Kidney (tissue), 14 donors: Measurements from ENCODE around the gene TTC7B. TPM values are rescaled to one million over a fixed set of nuclear protein-coding genes. Genes with fewer than 3 reads are reported as not detected.

ENCODE experiments used
- DNase-seq, 5 donors: peaks; one replicate each; pipeline ENCODE4 v3.0.0-alpha.2; 2013 to 2020
- FAIRE-seq: peaks from 2 replicates; lab custom pipeline; 2012; peaks lifted over from hg19 to GRCh38; lab: Jason Lieb, UNC
- H3K27ac ChIP-seq, 2 donors: one replicate each; pipeline ENCODE4 v1.7.0; 2013; ENCODE audit warnings: low read depth in 2 of 2, low read length in 2 of 2, inconsistent platforms in 1 of 2
- H3K27me3 ChIP-seq: one replicate; pipeline ENCODE4 v1.7.1; 2013; ENCODE audit warnings: low read length, inconsistent platforms; ENCODE audit not compliant: control insufficient read depth, insufficient read depth
- H3K36me3 ChIP-seq, 3 donors: one replicate each; pipeline versions ENCODE4 v1.7.0 to v1.7.1; 2013; ENCODE audit warnings: low read length in 3 of 3, control low read depth in 1 of 3, inconsistent platforms in 1 of 3; ENCODE audit not compliant: insufficient read depth in 3 of 3, control insufficient read depth in 2 of 3
- H3K4me1 ChIP-seq, 3 donors: one replicate each; pipeline versions ENCODE4 v1.7.0 to v1.7.1; 2013; ENCODE audit warnings: low read length in 3 of 3, inconsistent platforms in 1 of 3, low read depth in 1 of 3; ENCODE audit not compliant: control insufficient read depth in 2 of 3, insufficient read depth in 2 of 3
- H3K4me3 ChIP-seq, 3 donors: one replicate each; pipeline versions ENCODE4 v1.7.0 to v1.8.1; 2013; ENCODE audit warnings: low read length in 3 of 3, control low read depth in 1 of 3, inconsistent platforms in 1 of 3
- H3K9ac ChIP-seq, 3 donors: one replicate each; pipeline versions ENCODE4 v1.7.0 to v1.7.1; 2013; ENCODE audit warnings: low read length in 3 of 3, control low read depth in 1 of 3, inconsistent platforms in 1 of 3
- H3K9me3 ChIP-seq, 3 donors: one replicate each; pipeline versions ENCODE4 v1.7.0 to v1.7.1; 2013; ENCODE audit warnings: low read length in 3 of 3, control low read depth in 1 of 3, inconsistent platforms in 1 of 3; ENCODE audit not compliant: control insufficient read depth in 2 of 3, insufficient read depth in 1 of 3
- intact Hi-C: fragments of 100-400 bp; cut with DNase I; formaldehyde crosslinking; loops from one replicate; pipeline ENCODE4 v1.11.1; 2022
- polyA plus RNA-seq: library from polyadenylated mRNA; stranded (reverse); fragments of 350-450 nt; fragmentation: Illumina TruSeq; extraction: RNeasy Lipid Tissue Mini Kit (QIAGEN cat#74804); gene quantifications from one replicate; pipeline ENCODE4 v1.2.3, GENCODE V29; 2014; ENCODE audit warnings: low read depth, low replicate concordance; ENCODE audit not compliant: insufficient read depth
- total RNA-seq: library from RNA; stranded (reverse); fragmentation: NEBNext Ultra II Directional; extraction: Animal tissue kit (Norgen Biotek cat#: 25700); gene quantifications from one replicate; pipeline ENCODE4 v1.2.1, GENCODE V29; 2021
- TF ChIP-seq, protein P1 (sequence below): IDR thresholded peaks from 3 replicates; pipeline ENCODE4 v1.5.1; 2012; ENCODE audit warnings: mild to moderate bottlenecking, moderate library complexity, borderline replicate concordance; ENCODE audit not compliant: insufficient read depth; ENCODE audit errors: extremely low read depth
- donor health status: control.
- donor health status: control.
- donor health status: control.
- donor health status: control.
- donor health status: control.
- donor health status: DM: yes; HTN: yes; CAD: no.
- donor health status: Normal renal cell carcinoma (clear cell type).

The TTC7B gene
- total and polyA plus RNA-seq, 2 donors from 2014 or later = 23.4 to 48.3 TPM

DNA sequence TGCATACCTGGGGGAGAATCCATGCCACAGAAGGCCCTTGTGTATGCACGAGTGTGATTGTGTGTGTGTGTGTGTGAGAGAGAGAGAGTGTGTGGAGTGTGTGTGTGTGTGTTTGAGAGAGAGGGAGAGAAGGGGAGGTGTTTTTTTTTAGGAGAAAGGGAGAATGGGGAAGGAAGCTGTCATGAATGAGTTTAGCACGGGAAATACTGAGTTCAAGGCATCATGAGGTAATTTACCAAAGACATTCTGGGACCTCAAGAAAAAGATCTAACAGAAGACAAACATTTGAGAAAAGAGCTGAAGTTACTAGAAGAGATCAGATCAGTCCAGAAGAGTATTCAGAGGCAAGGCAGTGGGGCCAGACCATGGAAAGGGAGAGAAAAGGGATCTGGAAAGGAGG is 157.1 kb downstream of the TTC7B start:
- Histone ChIP-seq H3K27me3 (no peaks in the 10 kb centered on the region), H3K4me3 (no peak overlapping the region), H3K4me1 (peaks cover 0 to 2% (median 0%) of the 10 kb centered on the region in 3 donors), H3K27ac (no peak overlapping the region), H3K9ac (no peak overlapping the region), H3K9me3 (no peaks in the 10 kb centered on the region), H3K36me3 (peaks cover 0 to 13% (median 4%) of the 10 kb centered on the region in 3 donors)
- intact Hi-C loops = no loop called here
- DNase-seq = no peak
- TF ChIP-seq, protein P1, sequence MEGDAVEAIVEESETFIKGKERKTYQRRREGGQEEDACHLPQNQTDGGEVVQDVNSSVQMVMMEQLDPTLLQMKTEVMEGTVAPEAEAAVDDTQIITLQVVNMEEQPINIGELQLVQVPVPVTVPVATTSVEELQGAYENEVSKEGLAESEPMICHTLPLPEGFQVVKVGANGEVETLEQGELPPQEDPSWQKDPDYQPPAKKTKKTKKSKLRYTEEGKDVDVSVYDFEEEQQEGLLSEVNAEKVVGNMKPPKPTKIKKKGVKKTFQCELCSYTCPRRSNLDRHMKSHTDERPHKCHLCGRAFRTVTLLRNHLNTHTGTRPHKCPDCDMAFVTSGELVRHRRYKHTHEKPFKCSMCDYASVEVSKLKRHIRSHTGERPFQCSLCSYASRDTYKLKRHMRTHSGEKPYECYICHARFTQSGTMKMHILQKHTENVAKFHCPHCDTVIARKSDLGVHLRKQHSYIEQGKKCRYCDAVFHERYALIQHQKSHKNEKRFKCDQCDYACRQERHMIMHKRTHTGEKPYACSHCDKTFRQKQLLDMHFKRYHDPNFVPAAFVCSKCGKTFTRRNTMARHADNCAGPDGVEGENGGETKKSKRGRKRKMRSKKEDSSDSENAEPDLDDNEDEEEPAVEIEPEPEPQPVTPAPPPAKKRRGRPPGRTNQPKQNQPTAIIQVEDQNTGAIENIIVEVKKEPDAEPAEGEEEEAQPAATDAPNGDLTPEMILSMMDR = no peak
- FAIRE-seq = no peak

DNA sequence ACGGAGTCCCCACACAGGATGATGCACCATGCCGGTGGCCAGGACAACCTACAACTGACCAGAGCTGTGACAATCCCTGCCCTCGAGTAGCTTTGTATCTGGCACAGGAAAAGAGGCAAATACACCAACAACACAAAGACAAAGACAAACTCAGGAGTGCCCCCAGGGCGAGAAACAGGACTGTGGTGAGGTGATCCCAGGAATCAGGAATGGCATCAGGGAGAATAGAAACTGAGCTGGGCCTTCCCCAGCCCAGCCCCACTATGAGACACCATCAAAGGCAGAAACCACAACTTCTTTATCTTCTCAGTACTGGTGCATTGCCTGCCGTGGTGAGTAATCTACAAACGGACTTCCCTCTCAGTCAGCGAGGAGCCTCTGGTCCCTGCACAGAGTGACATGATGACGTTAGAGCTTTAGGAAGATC is 157.7 kb downstream of the TTC7B start:
- intact Hi-C loops = no loop called here
- FAIRE-seq = no peak
- H3K9ac ChIP-seq = no peak overlapping the region
- peaks cover 0 to 2% (median 0%) of the 10 kb centered on the region in 3 donors for H3K4me1 ChIP-seq
- H3K4me3 ChIP-seq = no peak overlapping the region
- no peaks in the 10 kb centered on the region for H3K27me3 ChIP-seq
- no peak overlapping the region for H3K27ac ChIP-seq
- H3K36me3 ChIP-seq = peaks cover 0 to 13% (median 4%) of the 10 kb centered on the region in 3 donors
- TF ChIP-seq, protein P1 = no peak
- no peaks in the 10 kb centered on the region for H3K9me3 ChIP-seq
- DNase-seq = no peak

DNA sequence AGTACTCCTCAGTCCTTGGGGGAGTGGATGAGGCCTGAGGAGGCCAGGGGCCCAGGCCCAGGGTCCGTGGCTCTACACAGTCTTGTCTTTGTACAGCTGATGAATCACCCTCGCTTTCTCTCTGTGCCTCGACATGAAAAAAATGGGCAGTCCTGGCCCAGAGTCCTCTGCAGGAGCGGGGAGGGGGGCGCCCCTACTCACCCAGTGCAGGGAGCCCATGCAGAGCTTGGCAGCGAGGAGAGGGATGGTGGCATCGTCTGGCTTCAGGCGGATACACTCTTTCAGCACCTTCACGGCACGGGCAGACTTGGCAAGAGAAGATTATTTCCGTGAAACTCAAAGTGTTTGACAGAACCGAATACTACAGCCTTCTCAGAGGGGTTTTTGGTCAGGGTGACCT is 159.3 kb downstream of the TTC7B start:
- Histone ChIP-seq H3K9ac (no peak overlapping the region), H3K27me3 (no peaks in the 10 kb centered on the region), H3K4me1 (peaks cover 0 to 2% (median 0%) of the 10 kb centered on the region in 3 donors), H3K4me3 (no peak overlapping the region), H3K27ac (no peak overlapping the region), H3K9me3 (no peaks in the 10 kb centered on the region), H3K36me3 (peaks cover 0 to 19% (median 4%) of the 10 kb centered on the region in 3 donors)
- FAIRE-seq (no peak), DNase-seq (no peak)
- TF ChIP-seq, protein P1 = no peak
- intact Hi-C loops = no loop called here

GRCh38 chr14:90655829-90656228 is 160.4 kb downstream of the TTC7B start:
- no peak overlapping the region for H3K9ac ChIP-seq
- H3K27me3 ChIP-seq = no peaks in the 10 kb centered on the region
- no peak overlapping the region for H3K4me3 ChIP-seq
- H3K27ac ChIP-seq = no peak overlapping the region
- H3K9me3 ChIP-seq = no peaks in the 10 kb centered on the region
- TF ChIP-seq, protein P1 = no peak
- H3K4me1 ChIP-seq = no peaks in the 10 kb centered on the region
- FAIRE-seq = no peak
- peaks cover 0 to 24% (median 4%) of the 10 kb centered on the region in 3 donors for H3K36me3 ChIP-seq
- no peak for DNase-seq
- intact Hi-C loops = no loop called here
